ENCODE results near the gene ERN1. TPM values are rescaled to one million over a fixed set of nuclear protein-coding genes. Genes with fewer than 3 reads are reported as not detected.

The ERN1 gene
- total and polyA plus RNA-seq, 3 experiments from 2014 or later, result 24.7 to 92.1 (median 25.5) TPM

- H3K36me3 ChIP-seq (ENCODE audit: insufficient read depth, low read length), result no peaks in the 10 kb centered on the region
- no peak for DNase-seq
- no peaks in the 10 kb centered on the region for H3K9me3 ChIP-seq (ENCODE audit: low read length)
- H3K4me3 ChIP-seq (ENCODE audit: low read length), result no peak overlapping the region
- H3K27me3 Mint-ChIP-seq, result no peaks in the 10 kb centered on the region
- H3K27ac Mint-ChIP-seq, result peak overlapping the region in 4 of 8 donors; percentile 14 to 52 (median 24)
- ChIA-PET POLR2A (interaction anchor here (0.5 to 0.6 kb wide), 2 partner anchors 33 to 62 kb away, joined by 3 read pairs; no protein-coding TSS in a partner anchor), CTCF (interaction anchor here (1.5 to 2.2 kb wide), 2 partner anchors 23 to 84 kb away, joined by 3 to 8 read pairs; no protein-coding TSS in a partner anchor)
- no peak overlapping the region for H3K27ac ChIP-seq (ENCODE audit: low read depth, low read length)
- H3K27me3 ChIP-seq (ENCODE audit: insufficient read depth, low read length, poor library complexity, severe bottlenecking), result no peaks in the 10 kb centered on the region
- no peaks in the 10 kb centered on the region for H3K9me3 Mint-ChIP-seq
- peaks cover 44% of the 10 kb centered on the region for H3K4me1 ChIP-seq (ENCODE audit: insufficient read depth, low read length)
- no peak overlapping the region for H3K4me3 Mint-ChIP-seq
- H3K4me1 Mint-ChIP-seq, result peaks cover 57 to 85% (median 79%) of the 10 kb centered on the region in 3 donors
- peaks cover 4 to 33% (median 12%) of the 10 kb centered on the region in 3 donors for H3K36me3 Mint-ChIP-seq
These were observed 16.9 kb downstream of the ERN1 start for GRCh38 chr17:64113006-64113405.

- Histone ChIP-seq H3K36me3 (ENCODE audit: insufficient read depth, low read length) (no peaks in the 10 kb centered on the region), H3K27ac (ENCODE audit: low read depth, low read length) (no peak overlapping the region), H3K4me1 (ENCODE audit: insufficient read depth, low read length) (peaks cover 51% of the 10 kb centered on the region), H3K4me3 (ENCODE audit: low read length) (no peak overlapping the region), H3K27me3 (ENCODE audit: insufficient read depth, low read length, poor library complexity, severe bottlenecking) (no peaks in the 10 kb centered on the region), H3K9me3 (ENCODE audit: low read length) (no peaks in the 10 kb centered on the region)
- H3K27me3 Mint-ChIP-seq, result no peaks in the 10 kb centered on the region
- H3K4me1 Mint-ChIP-seq, result peaks cover 60 to 89% (median 82%) of the 10 kb centered on the region in 3 donors
- no peak overlapping the region for H3K4me3 Mint-ChIP-seq
- DNase-seq, result no peak
- POLR2A ChIA-PET, result no interaction called here
- peak overlapping the region in 4 of 8 donors; percentile 24 to 55 (median 34) for H3K27ac Mint-ChIP-seq
- H3K36me3 Mint-ChIP-seq, result peaks cover 4 to 30% (median 8%) of the 10 kb centered on the region in 3 donors
- H3K9me3 Mint-ChIP-seq, result no peaks in the 10 kb centered on the region
- CTCF ChIA-PET, result interaction anchor here (1.3 kb wide), 1 partner anchor 22 kb away, joined by 3 read pairs; no protein-coding TSS in a partner anchor
These were observed 18.1 kb downstream of the ERN1 start for GRCh38 chr17:64111831-64112230.

- H3K9me3 ChIP-seq (ENCODE audit: low read length), result no peaks in the 10 kb centered on the region
- no peak overlapping the region for H3K4me3 ChIP-seq (ENCODE audit: low read length)
- DNase-seq, result no peak
- H3K36me3 ChIP-seq (ENCODE audit: insufficient read depth, low read length), result no peaks in the 10 kb centered on the region
- Mint-ChIP-seq H3K27me3 (no peaks in the 10 kb centered on the region), H3K27ac (peak overlapping the region in 5 of 8 donors; percentile 15 to 82 (median 59)), H3K4me3 (no peak overlapping the region), H3K36me3 (peaks cover 4 to 30% (median 4%) of the 10 kb centered on the region in 3 donors), H3K4me1 (peaks cover 62 to 90% (median 81%) of the 10 kb centered on the region in 3 donors), H3K9me3 (no peaks in the 10 kb centered on the region)
- no peak overlapping the region for H3K27ac ChIP-seq (ENCODE audit: low read depth, low read length)
- peaks cover 51% of the 10 kb centered on the region for H3K4me1 ChIP-seq (ENCODE audit: insufficient read depth, low read length)
- ChIA-PET CTCF (interaction anchor here (1.4 kb wide), 1 partner anchor 23 kb away, joined by 3 read pairs; no protein-coding TSS in a partner anchor), POLR2A (no interaction called here)
- no peaks in the 10 kb centered on the region for H3K27me3 ChIP-seq (ENCODE audit: insufficient read depth, low read length, poor library complexity, severe bottlenecking)
These were observed 19.4 kb downstream of the ERN1 start for GRCh38 chr17:64110379-64111152.

- H3K4me3 Mint-ChIP-seq, result peak overlapping the region in 3 of 7 donors; percentile 0 to 30 (median 5)
- Histone ChIP-seq H3K27ac (ENCODE audit: low read depth, low read length) (no peak overlapping the region), H3K36me3 (ENCODE audit: insufficient read depth, low read length) (no peaks in the 10 kb centered on the region), H3K4me1 (ENCODE audit: insufficient read depth, low read length) (peaks cover 48% of the 10 kb centered on the region), H3K4me3 (ENCODE audit: low read length) (no peak overlapping the region), H3K27me3 (ENCODE audit: insufficient read depth, low read length, poor library complexity, severe bottlenecking) (no peaks in the 10 kb centered on the region), H3K9me3 (ENCODE audit: low read length) (no peaks in the 10 kb centered on the region)
- H3K27me3 Mint-ChIP-seq, result no peaks in the 10 kb centered on the region
- DNase-seq, result no peak
- CTCF ChIA-PET, result interaction anchor here (1.4 to 1.5 kb wide), 2 partner anchors 21 to 24 kb away, joined by 3 read pairs; no protein-coding TSS in a partner anchor
- peaks cover 57 to 86% (median 77%) of the 10 kb centered on the region in 3 donors for H3K4me1 Mint-ChIP-seq
- H3K36me3 Mint-ChIP-seq, result peaks cover 4 to 24% (median 4%) of the 10 kb centered on the region in 3 donors
- POLR2A ChIA-PET, result no interaction called here
- peak overlapping the region in 7 of 8 donors; percentile 13 to 89 (median 73) for H3K27ac Mint-ChIP-seq
- no peaks in the 10 kb centered on the region for H3K9me3 Mint-ChIP-seq
These were observed 20.5 kb downstream of the ERN1 start for GRCh38 chr17:64109400-64109799.

GRCh38 chr17:64107500-64108236, 22.3 kb downstream of the ERN1 start:
- Histone ChIP-seq H3K27ac (ENCODE audit: low read depth, low read length) (no peak overlapping the region), H3K4me1 (ENCODE audit: insufficient read depth, low read length) (peaks cover 54% of the 10 kb centered on the region), H3K27me3 (ENCODE audit: insufficient read depth, low read length, poor library complexity, severe bottlenecking) (no peaks in the 10 kb centered on the region), H3K36me3 (ENCODE audit: insufficient read depth, low read length) (no peaks in the 10 kb centered on the region), H3K9me3 (ENCODE audit: low read length) (no peaks in the 10 kb centered on the region), H3K4me3 (ENCODE audit: low read length) (no peak overlapping the region)
- POLR2A ChIA-PET, result interaction anchor here (1.6 kb wide), 1 partner anchor 26 kb away, joined by 7 read pairs; no protein-coding TSS in a partner anchor
- DNase-seq, result no peak
- Mint-ChIP-seq H3K27ac (peak overlapping the region; percentile 55 to 91 (median 79)), H3K4me1 (peaks cover 65 to 91% (median 81%) of the 10 kb centered on the region in 3 donors), H3K27me3 (no peaks in the 10 kb centered on the region), H3K36me3 (peaks cover 4 to 18% (median 7%) of the 10 kb centered on the region in 3 donors), H3K9me3 (no peaks in the 10 kb centered on the region), H3K4me3 (peak overlapping the region in 5 of 7 donors; percentile 23 to 58 (median 29))
- CTCF ChIA-PET, result interaction anchor here (1.5 kb wide), 1 partner anchor 23 kb away, joined by 3 read pairs; no protein-coding TSS in a partner anchor

- Histone ChIP-seq H3K36me3 (ENCODE audit: insufficient read depth, low read length) (no peaks in the 10 kb centered on the region), H3K4me3 (ENCODE audit: low read length) (no peak overlapping the region), H3K27ac (ENCODE audit: low read depth, low read length) (no peak overlapping the region), H3K27me3 (ENCODE audit: insufficient read depth, low read length, poor library complexity, severe bottlenecking) (no peaks in the 10 kb centered on the region), H3K9me3 (ENCODE audit: low read length) (no peaks in the 10 kb centered on the region), H3K4me1 (ENCODE audit: insufficient read depth, low read length) (peaks cover 51% of the 10 kb centered on the region)
- Mint-ChIP-seq H3K9me3 (no peaks in the 10 kb centered on the region), H3K4me1 (peaks cover 67 to 91% (median 82%) of the 10 kb centered on the region in 3 donors), H3K27ac (peak overlapping the region; percentile 55 to 91 (median 77)), H3K27me3 (no peaks in the 10 kb centered on the region), H3K4me3 (peak overlapping the region; percentile 25 to 52 (median 46)), H3K36me3 (peaks cover 4 to 18% (median 10%) of the 10 kb centered on the region in 3 donors)
- CTCF ChIA-PET, result interaction anchor here (0.8 to 1.4 kb wide), 6 partner anchors 14 to 78 kb away, joined by 3 to 4 read pairs (median 3); no protein-coding TSS in a partner anchor
- no peak for DNase-seq
- POLR2A ChIA-PET, result interaction anchor here (0.8 to 1.6 kb wide), 2 partner anchors 24 to 25 kb away, joined by 3 to 7 read pairs; partner anchors contain the start of gene ERN1
These were observed 23.0 kb downstream of the ERN1 start for GRCh38 chr17:64106918-64107317.

- Histone ChIP-seq H3K27ac (ENCODE audit: low read depth, low read length) (no peak overlapping the region), H3K27me3 (ENCODE audit: insufficient read depth, low read length, poor library complexity, severe bottlenecking) (no peaks in the 10 kb centered on the region), H3K9me3 (ENCODE audit: low read length) (no peaks in the 10 kb centered on the region), H3K4me1 (ENCODE audit: insufficient read depth, low read length) (peaks cover 41% of the 10 kb centered on the region), H3K4me3 (ENCODE audit: low read length) (no peak overlapping the region), H3K36me3 (ENCODE audit: insufficient read depth, low read length) (no peaks in the 10 kb centered on the region)
- POLR2A ChIA-PET, result interaction anchor here (0.6 to 1.9 kb wide), 2 partner anchors 26 to 40 kb away, joined by 3 to 5 read pairs; partner anchors contain the start of gene ERN1
- DNase-seq, result no peak
- H3K4me1 Mint-ChIP-seq, result peaks cover 66 to 82% (median 80%) of the 10 kb centered on the region in 3 donors
- no peaks in the 10 kb centered on the region for H3K27me3 Mint-ChIP-seq
- no peaks in the 10 kb centered on the region for H3K9me3 Mint-ChIP-seq
- peak overlapping the region in 6 of 8 donors; percentile 38 to 88 (median 67) for H3K27ac Mint-ChIP-seq
- peaks cover 0 to 21% (median 6%) of the 10 kb centered on the region in 3 donors for H3K36me3 Mint-ChIP-seq
- CTCF ChIA-PET, result interaction anchor here (0.9 to 1.9 kb wide), 4 partner anchors 22 to 74 kb away, joined by 3 to 7 read pairs (median 4); no protein-coding TSS in a partner anchor
- peak overlapping the region in 3 of 7 donors; percentile 13 to 20 (median 15) for H3K4me3 Mint-ChIP-seq
These were observed 26.3 kb downstream of the ERN1 start for GRCh38 chr17:64103391-64104364.
